ENCODE data around the gene PYGO2.
"Not testable (repeated sequence)": the region's sequence is repeated elsewhere in the genome, so short reads cannot be mapped to it uniquely, and the experiment has no call there.

The PYGO2 gene

GRCh38 chr1:155000726-155001424 lies 39.3 kb upstream of the PYGO2 start:
- in situ Hi-C loops (cut with HindIII; ENCODE audit: low sequenced_read_pairs), result no loop called here

DNA sequence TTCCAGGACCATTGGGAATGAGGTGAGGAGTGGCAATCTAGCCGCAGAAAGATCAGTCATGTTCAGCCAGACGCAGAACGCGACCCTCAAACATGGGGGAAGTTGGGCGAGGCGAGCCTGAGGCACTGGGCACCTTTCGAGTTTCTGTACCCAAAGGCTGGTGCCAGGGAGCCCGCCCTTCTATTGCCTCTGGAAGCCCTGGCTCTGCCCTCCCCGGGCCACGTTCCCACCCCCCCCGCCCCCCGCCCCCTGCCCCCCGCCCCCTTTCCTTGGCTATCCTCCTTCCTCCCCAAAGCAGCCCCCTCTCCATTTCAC lies 38.8 kb upstream of the PYGO2 start:
- in situ Hi-C loops (cut with HindIII; ENCODE audit: low sequenced_read_pairs), result no loop called here

DNA sequence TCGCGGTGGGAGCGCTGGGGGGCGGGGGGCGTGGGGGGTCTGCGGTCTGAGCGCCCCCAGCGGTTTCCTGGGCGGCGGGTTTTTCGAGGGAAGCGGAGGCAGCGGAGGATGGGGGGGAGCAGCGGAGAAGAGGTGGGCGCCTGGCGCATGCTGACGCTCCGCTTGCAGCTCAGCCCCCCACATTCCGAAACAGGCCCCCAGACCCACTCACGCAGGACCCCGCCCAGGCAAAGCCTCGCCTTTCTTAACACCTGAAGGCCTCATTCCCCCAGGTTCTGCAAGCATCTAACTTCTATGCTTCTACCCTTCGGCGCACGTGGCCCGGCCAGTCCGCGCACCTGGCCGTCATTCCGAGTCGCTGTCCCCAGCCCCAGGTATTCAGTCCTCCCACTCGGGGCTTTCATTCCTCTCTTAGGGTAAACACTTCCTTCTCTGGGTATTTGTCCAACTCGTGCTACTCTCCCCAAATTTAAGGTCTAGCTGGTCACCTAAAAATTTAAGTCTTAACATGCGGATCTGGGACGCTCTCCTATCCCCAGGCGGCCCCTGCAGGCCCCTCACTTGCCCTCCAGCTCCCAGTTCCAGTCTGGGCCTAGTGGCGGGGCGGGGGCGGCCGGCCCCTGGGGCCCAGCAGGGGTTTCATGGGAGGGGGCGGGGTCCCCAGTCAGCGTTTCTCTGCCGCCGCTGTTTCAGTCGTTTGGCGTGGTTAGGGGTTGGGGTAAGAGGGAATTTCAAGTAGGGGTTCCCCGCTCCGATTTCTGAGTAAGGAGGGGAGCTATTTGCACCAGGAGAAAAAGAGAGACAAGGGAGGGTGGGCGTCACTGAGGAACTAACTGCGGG lies 38.2 kb upstream of the PYGO2 start:
- in situ Hi-C loops (cut with HindIII; ENCODE audit: low sequenced_read_pairs), result no loop called here

- in situ Hi-C loops (cut with HindIII; ENCODE audit: low sequenced_read_pairs), result no loop called here
These were observed 37.4 kb upstream of the PYGO2 start for GRCh38 chr1:154998818-154999570.

DNA sequence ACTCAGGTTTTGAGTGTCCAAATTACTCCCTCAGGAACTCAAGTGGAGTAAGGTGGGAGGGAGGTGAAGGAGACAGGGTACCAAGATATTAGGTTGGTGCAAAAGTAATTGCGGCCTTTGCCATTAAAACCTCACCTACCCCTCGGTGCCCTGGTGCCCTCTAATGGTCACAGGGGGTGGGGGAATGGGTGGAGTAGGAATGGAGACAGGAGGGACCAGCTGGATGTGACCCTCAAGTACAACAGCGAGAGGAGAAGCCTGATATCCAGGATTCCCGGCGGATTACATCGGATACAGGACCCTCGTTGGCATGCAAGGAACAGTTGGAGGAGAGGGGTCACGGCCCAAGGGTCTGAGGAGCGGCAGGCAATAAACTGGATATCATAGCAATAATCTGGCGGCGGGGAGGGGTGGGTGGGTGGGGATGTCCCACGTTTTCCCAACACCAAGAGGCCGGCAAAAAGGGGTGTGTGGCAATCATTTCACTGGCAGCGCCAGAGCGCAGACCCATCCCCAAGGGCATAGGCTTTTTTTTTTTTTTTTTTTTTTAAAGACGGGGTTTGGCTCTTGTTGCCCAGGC lies 36.7 kb upstream of the PYGO2 start:
- in situ Hi-C loops (cut with HindIII; ENCODE audit: low sequenced_read_pairs), result no loop called here

- in situ Hi-C loops (cut with HindIII; ENCODE audit: low sequenced_read_pairs), result no loop called here
These were observed 35.6 kb upstream of the PYGO2 start for GRCh38 chr1:154996966-154997701.

- in situ Hi-C loops (cut with HindIII; ENCODE audit: low sequenced_read_pairs), result not testable (repeated sequence)
These were observed 33.9 kb upstream of the PYGO2 start for GRCh38 chr1:154995301-154995983.

DNA sequence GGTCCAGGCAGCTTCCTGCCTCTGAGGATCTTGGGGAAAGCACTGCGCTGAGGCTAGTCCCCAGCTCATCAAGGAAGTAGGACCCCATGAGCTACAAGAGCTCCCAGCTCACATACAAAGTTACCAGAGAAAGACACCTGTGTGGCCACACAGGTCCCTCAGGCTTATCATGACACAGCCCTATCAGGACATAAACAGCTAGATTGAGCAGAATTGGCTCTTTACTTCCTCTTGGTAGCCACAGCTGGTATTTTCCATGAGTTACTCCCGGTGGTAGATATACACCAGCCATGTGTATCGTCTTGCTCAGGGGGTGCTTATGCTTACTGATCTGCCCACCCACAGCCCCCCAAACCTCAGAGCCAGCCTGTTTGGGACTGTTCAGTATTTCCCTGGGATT lies 33.0 kb upstream of the PYGO2 start:
- in situ Hi-C loops (cut with HindIII; ENCODE audit: low sequenced_read_pairs), result no loop called here

DNA sequence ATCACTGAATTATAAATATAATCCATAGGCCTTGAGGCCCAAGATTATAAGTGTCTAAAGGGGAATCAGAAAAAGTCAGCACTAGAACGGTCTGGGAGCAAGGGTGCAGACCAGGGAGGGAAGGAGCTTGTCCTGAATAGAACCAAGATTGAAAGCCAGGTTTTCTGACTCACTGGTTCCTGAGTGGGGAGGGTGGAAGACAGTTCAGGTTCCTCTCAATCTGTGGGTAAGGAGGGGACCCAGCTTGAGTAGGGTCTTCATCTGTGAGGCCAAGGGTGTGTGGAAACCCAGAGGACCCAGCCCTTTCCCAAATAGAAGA lies 32.6 kb upstream of the PYGO2 start:
- in situ Hi-C loops (cut with HindIII; ENCODE audit: low sequenced_read_pairs), result no loop called here

- in situ Hi-C loops (cut with HindIII; ENCODE audit: low sequenced_read_pairs), result no loop called here
These were observed 32.1 kb upstream of the PYGO2 start, which contains the start of gene LENEP for GRCh38 chr1:154993572-154994268. TSS of gene LENEP (plus strand) at chr1:154993586. CDS start at chr1:154993608, 22 bp downstream.

GRCh38 chr1:154992721-154993571 lies 31.4 kb upstream of the PYGO2 start:
- in situ Hi-C loops (cut with HindIII; ENCODE audit: low sequenced_read_pairs), result no loop called here

DNA sequence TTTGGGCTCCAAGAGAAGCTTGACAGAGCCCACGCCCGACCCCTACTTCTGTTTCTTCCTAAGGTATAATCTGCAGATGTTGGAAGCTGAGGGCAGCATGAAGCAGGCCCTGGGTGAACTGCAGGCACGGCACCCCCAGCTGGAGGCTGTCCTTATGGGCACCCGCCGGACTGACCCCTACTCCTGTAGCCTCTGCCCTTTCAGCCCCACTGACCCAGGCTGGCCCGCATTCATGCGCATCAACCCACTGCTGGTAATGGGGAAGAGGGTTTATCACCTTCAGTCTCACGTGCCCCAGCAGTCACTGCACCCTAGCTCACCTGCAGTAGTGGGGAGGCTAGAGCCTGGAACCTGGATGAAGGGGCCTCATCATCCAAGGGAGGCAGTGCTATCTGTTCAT lies 28.7 kb upstream of the PYGO2 start:
- in situ Hi-C loops (cut with HindIII; ENCODE audit: low sequenced_read_pairs), result no loop called here

DNA sequence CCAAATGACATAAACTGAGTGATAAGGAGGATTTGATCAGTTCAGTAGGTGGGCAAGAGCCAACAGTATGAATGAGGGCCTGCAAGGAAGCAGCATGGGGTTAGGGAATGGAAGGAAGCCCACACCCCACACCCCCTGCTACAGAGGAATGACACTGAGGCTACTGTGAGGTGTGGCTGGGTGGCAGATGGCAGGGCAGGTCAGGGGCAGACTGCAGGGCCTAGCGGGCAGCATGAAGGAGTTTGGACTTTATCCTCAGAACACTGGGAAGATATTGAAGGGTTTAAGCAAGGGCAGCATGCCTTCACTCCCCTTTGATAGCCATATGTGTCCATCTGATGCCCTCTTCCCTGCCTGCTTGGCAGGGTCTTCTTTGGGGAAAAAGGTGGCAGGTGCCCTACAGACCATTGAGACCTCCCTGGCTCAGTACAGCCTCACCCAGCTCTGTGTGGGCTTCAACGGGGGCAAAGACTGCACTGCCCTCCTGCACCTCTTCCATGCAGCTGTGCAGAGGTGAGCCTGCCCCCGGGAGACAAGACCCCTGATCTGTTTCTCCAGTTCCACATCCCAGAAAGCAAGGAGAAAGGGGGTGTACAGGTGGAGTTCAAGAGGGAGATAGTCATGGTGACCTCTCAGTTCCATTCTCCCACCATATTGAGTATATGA lies 27.7 kb upstream of the PYGO2 start:
- in situ Hi-C loops (cut with HindIII; ENCODE audit: low sequenced_read_pairs), result no loop called here

- in situ Hi-C loops (cut with HindIII; ENCODE audit: low sequenced_read_pairs), result no loop called here
These were observed 26.7 kb upstream of the PYGO2 start for GRCh38 chr1:154988058-154988954.

DNA sequence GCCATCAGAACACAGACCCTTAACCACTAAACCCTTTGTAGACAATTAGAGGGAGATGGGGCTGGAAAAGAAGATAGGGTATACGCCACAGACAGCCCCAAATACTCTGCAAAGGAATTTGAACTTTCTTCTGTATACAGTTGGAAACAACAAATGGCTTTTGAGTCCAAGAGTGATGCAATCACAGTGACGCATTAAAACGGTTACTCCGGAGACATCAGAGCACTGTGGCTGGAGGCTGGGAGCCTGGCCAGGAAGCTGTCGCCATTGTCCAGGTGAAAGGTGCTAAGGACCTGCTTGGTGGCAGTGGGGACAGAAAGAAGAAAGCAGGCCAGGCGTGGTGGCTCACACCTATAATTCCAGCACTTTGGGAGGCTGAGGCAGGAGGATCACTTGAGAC lies 25.7 kb upstream of the PYGO2 start:
- in situ Hi-C loops (cut with HindIII; ENCODE audit: low sequenced_read_pairs), result no loop called here

DNA sequence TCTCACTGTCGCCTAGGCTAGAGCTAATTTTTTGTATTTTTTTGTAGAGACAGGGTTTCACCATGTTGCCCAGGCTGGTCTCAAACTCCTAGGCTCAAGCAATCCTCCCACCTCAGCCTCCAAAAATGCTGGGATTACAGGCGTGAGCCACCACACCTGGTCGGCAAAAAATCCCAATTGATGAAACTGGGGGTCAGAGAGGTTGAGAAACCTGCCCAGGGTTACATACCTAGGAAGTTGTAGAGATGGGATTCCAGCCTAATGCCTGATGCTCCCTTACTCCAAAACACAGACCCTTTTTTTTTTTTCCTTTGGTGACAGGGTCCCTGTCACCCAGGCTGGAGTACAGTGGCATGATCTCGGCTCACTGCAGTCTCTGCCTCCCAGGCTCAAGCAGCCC lies 25.2 kb upstream of the PYGO2 start:
- in situ Hi-C loops (cut with HindIII; ENCODE audit: low sequenced_read_pairs), result not testable (repeated sequence)

- in situ Hi-C loops (cut with HindIII; ENCODE audit: low sequenced_read_pairs), result no loop called here
These were observed 22.3 kb upstream of the PYGO2 start for GRCh38 chr1:154983776-154984466.
